Fibroblast of gingiva (primary cell): Measurements from ENCODE around the gene TAF15.

Experiments used
- DNase-seq: peaks from one replicate; pipeline ENCODE4 v3.0.0-alpha.2; 2011; ENCODE audit warnings: low read depth

Gene TAF15

GRCh38 chr17:35821308-35821707, 12.0 kb downstream of the TAF15 start:
- DNase-seq: no peak

GRCh38 chr17:35825206-35825605, 15.9 kb downstream of the TAF15 start:
- DNase-seq: no peak

- no peak for DNase-seq
Measured at GRCh38 chr17:35841101-35841500, 31.8 kb downstream of the TAF15 start.

- no peak for DNase-seq
Measured at GRCh38 chr17:35841505-35841904, 32.2 kb downstream of the TAF15 start.

- no peak for DNase-seq
Measured at GRCh38 chr17:35842239-35842638, 33.0 kb downstream of the TAF15 start.

- DNase-seq: no peak
Measured at GRCh38 chr17:35843698-35844097, 34.4 kb downstream of the TAF15 start.

- no peak for DNase-seq
Measured at GRCh38 chr17:35844547-35844946, 35.3 kb downstream of the TAF15 start.

- DNase-seq: peak; percentile 66
Measured at GRCh38 chr17:35846055-35846809, 36.9 kb downstream of the TAF15 start.

GRCh38 chr17:35847006-35847405, 37.7 kb downstream of the TAF15 start:
- DNase-seq: no peak

- DNase-seq: no peak
Measured at GRCh38 chr17:35847633-35848373, 38.5 kb downstream of the TAF15 start.

- DNase-seq: peak; percentile 58
Measured at GRCh38 chr17:35849469-35850348, 40.4 kb downstream of the TAF15 start.

GRCh38 chr17:35855965-35856364, 46.7 kb downstream of the TAF15 start:
- no peak for DNase-seq

- no peak for DNase-seq
Measured at GRCh38 chr17:35856603-35857002, 47.3 kb downstream of the TAF15 start.

GRCh38 chr17:35864853-35865252, 55.6 kb downstream of the TAF15 start:
- no peak for DNase-seq

GRCh38 chr17:35865412-35866340, 56.4 kb downstream of the TAF15 start:
- DNase-seq: peak; percentile 37

- DNase-seq: peak; percentile 7
Measured at GRCh38 chr17:35866341-35866950, 57.2 kb downstream of the TAF15 start.

GRCh38 chr17:35867574-35867973, 58.3 kb downstream of the TAF15 start:
- no peak for DNase-seq

- no peak for DNase-seq
Measured at GRCh38 chr17:35868737-35869136, 59.5 kb downstream of the TAF15 start, which contains the start of gene HEATR9. Gene HEATR9 (minus strand): TSS chr17:35868891. CDS start chr17:35868742, 149 bp downstream.

- DNase-seq: no peak
Measured at GRCh38 chr17:35870906-35871819, 61.9 kb downstream of the TAF15 start.
